Activated gamma-delta T cell (primary cell): Measurements from ENCODE around the gene BOD1.

Source experiments
- DNase-seq: peaks from one replicate; lab custom pipeline; 2025; lab: John Stamatoyannopoulos, UW

Gene BOD1

GRCh38 chr5:173577166-173577565 is 39.3 kb downstream of the BOD1 start:
- no peak for DNase-seq

GRCh38 chr5:173575985-173576384 is 40.5 kb downstream of the BOD1 start:
- DNase-seq = no peak

DNA sequence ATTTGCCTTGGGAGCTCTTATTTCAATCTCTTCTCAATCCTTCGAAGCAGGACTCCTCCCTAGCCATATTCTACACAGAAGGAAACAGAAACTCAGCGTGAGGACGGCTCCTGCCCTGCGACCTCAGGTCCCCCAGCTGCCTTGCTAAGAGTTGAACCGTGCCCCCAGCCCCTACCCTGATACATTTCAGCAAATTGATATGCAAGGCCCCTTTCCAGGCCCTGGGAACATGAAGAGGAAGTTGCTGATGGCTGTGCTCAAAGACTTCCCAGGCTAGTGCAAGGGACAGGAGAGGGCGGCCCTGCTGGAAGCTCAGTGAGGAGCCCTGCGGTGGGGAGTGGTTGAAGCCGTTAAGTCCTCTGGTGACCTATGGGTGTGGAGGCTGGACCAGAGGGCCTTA is 41.5 kb downstream of the BOD1 start:
- DNase-seq = no peak

DNA sequence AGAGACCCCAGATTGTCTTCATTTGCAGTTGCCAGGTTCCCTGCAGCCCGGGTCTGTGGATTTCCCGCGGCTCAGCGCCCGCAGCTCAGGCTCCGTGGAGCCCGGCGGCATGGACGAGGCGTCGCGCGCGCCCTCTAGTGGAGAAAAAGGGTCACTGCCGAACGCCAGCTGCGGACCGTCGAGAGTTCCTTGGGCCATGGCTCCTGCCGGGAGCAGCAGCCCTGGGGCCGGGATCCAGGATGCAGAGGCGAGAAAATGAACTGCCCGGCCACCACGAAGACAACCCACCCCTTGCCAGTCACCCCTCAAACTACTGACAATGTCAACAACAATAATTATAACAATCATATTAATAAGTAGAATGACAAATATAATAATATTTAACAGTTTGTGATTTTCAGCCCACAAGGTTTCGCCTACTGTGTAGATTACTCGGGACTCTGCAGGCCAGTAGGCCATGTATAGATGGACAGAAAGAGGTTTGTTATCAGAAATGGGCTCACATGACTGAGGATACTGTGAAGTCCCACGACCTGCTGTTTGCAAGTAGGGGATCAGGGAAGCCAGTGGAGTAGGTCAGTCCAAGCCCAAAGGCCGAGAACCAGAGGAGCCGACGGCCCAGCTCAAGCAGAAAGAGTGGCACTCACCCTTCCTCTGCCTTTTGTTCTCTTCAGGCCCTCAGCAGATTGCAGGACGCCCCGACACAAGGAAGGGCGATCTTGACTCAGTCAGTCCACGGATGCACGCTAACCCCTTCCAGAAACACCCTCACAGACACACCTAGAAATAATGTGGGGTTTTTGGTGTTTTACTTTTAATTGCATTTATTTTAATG is 43.1 kb downstream of the BOD1 start:
- DNase-seq = peak; percentile 24

DNA sequence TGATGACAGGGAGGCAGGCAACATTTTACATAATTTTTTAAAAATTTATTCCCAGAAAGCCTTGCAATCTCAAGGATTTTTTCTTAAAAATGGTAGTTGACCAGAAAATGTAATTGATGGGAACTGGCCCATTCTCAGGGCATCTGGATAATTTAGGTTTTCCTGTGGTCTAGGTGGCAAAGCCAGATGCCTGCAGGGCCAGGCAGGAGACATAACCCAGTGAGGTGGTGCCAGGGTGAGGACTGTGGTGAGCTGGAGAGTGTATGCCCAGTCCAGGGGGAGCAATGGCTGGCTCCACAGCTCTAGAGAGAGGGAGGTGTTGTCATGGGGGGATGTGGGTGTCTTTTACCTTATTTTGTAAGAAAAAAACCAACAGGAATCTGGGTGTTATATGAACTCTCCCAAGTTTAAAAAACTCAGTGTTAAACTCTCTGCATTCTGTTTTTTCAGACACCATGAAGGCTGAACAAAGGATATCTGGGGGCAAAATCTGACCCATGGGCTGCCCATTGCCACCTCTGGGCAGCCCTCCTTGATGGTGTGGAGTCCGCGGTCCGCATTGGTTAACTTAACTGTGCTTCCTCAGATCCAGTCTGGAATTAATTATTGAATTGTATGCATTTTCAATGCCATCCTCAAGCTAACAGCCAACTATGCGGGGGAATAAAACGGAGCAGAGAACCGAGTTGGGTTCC is 43.9 kb downstream of the BOD1 start:
- no peak for DNase-seq

- no peak for DNase-seq
Observed at GRCh38 chr5:173570321-173571090, 45.9 kb downstream of the BOD1 start.

GRCh38 chr5:173568703-173569102 is 47.7 kb downstream of the BOD1 start:
- DNase-seq = no peak

DNA sequence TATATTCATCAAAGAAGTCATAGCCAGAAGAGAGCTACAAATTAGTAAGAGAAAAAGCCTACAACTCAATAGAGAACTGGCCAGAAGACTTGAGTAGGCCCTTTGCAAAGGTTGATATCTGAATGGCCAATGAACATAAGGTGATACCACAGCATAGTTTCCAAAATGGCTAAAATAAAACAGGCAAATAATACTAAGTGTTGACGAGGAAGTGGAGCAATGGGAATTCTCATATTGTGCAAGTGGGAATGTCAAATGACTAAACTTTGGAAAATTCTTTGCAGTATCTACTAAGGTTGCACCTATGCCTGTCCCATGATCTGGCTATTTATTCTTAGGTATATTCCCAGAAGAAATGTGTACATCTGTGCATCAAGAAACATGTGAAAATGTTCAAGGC is 48.3 kb downstream of the BOD1 start:
- DNase-seq = no peak

DNA sequence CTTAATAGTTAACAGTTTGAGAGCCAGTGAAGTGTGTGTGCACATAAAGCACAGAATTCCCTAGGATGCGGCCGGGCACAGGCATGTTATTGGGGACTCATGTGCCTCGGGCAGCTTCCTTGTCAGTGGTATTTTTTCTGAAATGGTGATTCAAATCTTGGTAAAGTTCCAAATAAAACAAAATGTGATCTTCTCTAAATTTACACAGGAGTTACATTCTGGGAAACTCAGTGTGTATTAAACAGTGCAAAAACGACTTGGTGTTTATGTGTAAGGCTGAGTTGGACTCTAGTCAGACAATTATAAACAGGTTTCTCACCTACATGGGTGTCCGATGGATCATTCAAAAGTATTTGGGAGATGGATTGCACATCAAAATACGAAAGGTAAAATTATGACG is 48.9 kb downstream of the BOD1 start:
- no peak for DNase-seq

GRCh38 chr5:173565491-173566072 is 50.9 kb downstream of the BOD1 start:
- DNase-seq = no peak

GRCh38 chr5:173564106-173564505 is 52.3 kb downstream of the BOD1 start:
- DNase-seq = no peak

DNA sequence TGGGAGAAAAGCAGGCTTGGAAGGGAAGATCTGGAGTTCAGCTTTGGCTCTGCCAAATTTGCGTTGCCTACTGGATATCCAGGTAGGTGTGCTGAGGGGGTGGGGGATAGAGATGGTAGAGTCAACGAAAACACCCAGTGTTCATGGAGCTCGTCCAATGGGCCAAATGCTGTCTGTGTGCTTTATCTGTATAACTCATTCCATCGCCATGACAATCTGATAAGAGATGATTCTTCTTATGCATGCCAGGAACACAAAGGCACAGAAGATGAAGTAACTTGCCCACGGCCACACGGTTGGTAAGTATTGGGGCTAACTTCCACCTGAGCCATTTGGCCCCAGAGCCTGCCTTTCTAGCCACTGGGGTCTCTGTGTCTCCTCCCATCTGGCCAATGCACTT is 53.2 kb downstream of the BOD1 start:
- no peak for DNase-seq

GRCh38 chr5:173562451-173562850 is 54.0 kb downstream of the BOD1 start:
- DNase-seq = no peak
